K562 (cell line): ENCODE results near the gene TMA16. TPM values are rescaled to one million over a fixed set of nuclear protein-coding genes. Genes with fewer than 3 reads are reported as not detected.

ENCODE experiments used
- ATAC-seq: fragments of 200-7000 bp; cut with Tn5 transposase; 3 replicates; pipeline ENCODE4 v1.9.1; 2020; ENCODE audit warnings: moderate library complexity
- BruUV-seq: library from RNA; stranded (reverse); fragments of 400-500 nt; replicated peaks from 2 replicates; lab custom pipeline; 2021; lab: Mats Ljungman, UMichigan
- CTCF ChIA-PET: fragments of 300-600 bp; formaldehyde crosslinking; extraction: SDS; loops from one replicate; lab custom pipeline; 2021; ENCODE audit warnings: low intra/inter-chr PET ratio; lab: Yijun Ruan, JAX
- POLR2A ChIA-PET: fragments of 300-600, 350-650 bp; sonication (Branson Sonifier 250); formaldehyde crosslinking; extraction: SDS; loops from one replicate; lab custom pipeline; 2021; ENCODE audit warnings: antibody characterized with exemption, inconsistent platforms; lab: Yijun Ruan, JAX
- DNase-seq, 4 experiments: peaks; one replicate each; pipeline versions ENCODE4 v3.0.0 to v3.0.0-alpha.2; 2011 to 2018; ENCODE audit warnings: low spot score in 3 of 4, mixed read lengths in 3 of 4; ENCODE audit errors: extremely low read depth in 1 of 4
- FAIRE-seq: peaks from 2 replicates; lab custom pipeline; 2011; peaks lifted over from hg19 to GRCh38; lab: Jason Lieb, UNC
- H2AFZ ChIP-seq: 2 replicates; pipeline ENCODE4 v1.6.0; 2011; ENCODE audit warnings: low read depth, low read length, control low read depth, inconsistent platforms
- H3K27ac ChIP-seq: fragments of 200-600 bp; 3 replicates; pipeline ENCODE4 v1.8.0; 2011; ENCODE audit warnings: low read depth, mild to moderate bottlenecking, control low read depth, inconsistent platforms, low read length, moderate library complexity, mixed read lengths; ENCODE audit errors: extremely low read depth
- H3K27me3 ChIP-seq, 2 experiments: fragments of 300-600 bp in 1 of 2; 2 replicates in 1 of 2; 3 replicates in 1 of 2; pipeline versions ENCODE4 v1.6.0 to v1.8.0; 2011; ENCODE audit warnings: inconsistent platforms in 2 of 2, low read length in 2 of 2, mild to moderate bottlenecking in 1 of 2, mixed read lengths in 1 of 2, moderate library complexity in 1 of 2; ENCODE audit not compliant: control insufficient read depth in 2 of 2, insufficient read depth in 2 of 2
- H3K36me3 ChIP-seq: fragments of 300-600 bp; 3 replicates; pipeline ENCODE4 v1.8.0; 2011; ENCODE audit warnings: mild to moderate bottlenecking, low read length, inconsistent platforms; ENCODE audit not compliant: control insufficient read depth, insufficient read depth
- H3K4me1 ChIP-seq, 2 experiments: fragments of 200-600 bp in 1 of 2; replicated peaks in 1 of 2; 2 replicates in 1 of 2; 3 replicates in 1 of 2; pipeline versions ENCODE4 v1.5.1 to v1.8.0; 2011; ENCODE audit warnings: inconsistent platforms in 2 of 2, low read length in 2 of 2, mild to moderate bottlenecking in 1 of 2, mixed read lengths in 1 of 2, moderate library complexity in 1 of 2; ENCODE audit not compliant: control insufficient read depth in 2 of 2, insufficient read depth in 2 of 2
- H3K4me2 ChIP-seq: 2 replicates; pipeline ENCODE4 v1.6.1; 2011; ENCODE audit warnings: low read length, control low read depth, inconsistent platforms, mixed read lengths; ENCODE audit not compliant: insufficient read depth
- H3K4me3 ChIP-seq: fragments of 200-600 bp; sonication (generic), shearing (Covaris generic); 2 replicates; pipeline ENCODE4 v1.5.1; 2016; ENCODE audit warnings: control low read depth, inconsistent platforms
- H3K79me2 ChIP-seq: fragments of 200-600 bp; 3 replicates; pipeline ENCODE4 v1.8.0; 2011; ENCODE audit warnings: low read length, inconsistent platforms; ENCODE audit not compliant: control insufficient read depth, insufficient read depth
- H3K9ac ChIP-seq, 2 experiments: 2 replicates each; pipeline versions ENCODE4 v1.6.0 to v1.6.1; 2011; ENCODE audit warnings: low read depth in 2 of 2, low read length in 2 of 2, control low read depth in 1 of 2, inconsistent platforms in 1 of 2, mild to moderate bottlenecking in 1 of 2, mixed read lengths in 1 of 2; ENCODE audit not compliant: insufficient read depth in 1 of 2
- H3K9me1 ChIP-seq: one replicate; pipeline ENCODE4 v1.6.0; 2011; ENCODE audit warnings: inconsistent platforms, mild to moderate bottlenecking, low read length, moderate library complexity; ENCODE audit not compliant: control insufficient read depth, insufficient read depth
- H3K9me3 ChIP-seq: replicated peaks from 2 replicates; pipeline ENCODE4 v1.5.1; 2011; ENCODE audit warnings: low read depth, low read length, inconsistent platforms; ENCODE audit not compliant: control insufficient read depth, insufficient read depth
- H4K20me1 ChIP-seq: replicated peaks from 2 replicates; pipeline ENCODE4 v1.6.1; 2011; ENCODE audit warnings: low read length, inconsistent platforms, mixed read lengths; ENCODE audit not compliant: control insufficient read depth, insufficient read depth
- ARID3A ChIP-seq: IDR thresholded peaks from 2 replicates; pipeline ENCODE4 v1.6.1; 2012; ENCODE audit warnings: low read depth, low read length, improper control_type of control experiment, borderline replicate concordance
- RAD21 ChIP-seq, 2 experiments: fragments of 250-450 bp in 1 of 2; fragments of 450-650 bp in 1 of 2; sonication (Bioruptor Pico) in 1 of 2; formaldehyde crosslinking in 1 of 2; IDR thresholded peaks in 1 of 2; conservative IDR thresholded peaks in 1 of 2; 2 replicates each; pipeline versions ENCODE4 v1.4.0 to v1.8.0; 2020 to 2022; ENCODE audit warnings: mild to moderate bottlenecking in 2 of 2, moderate library complexity in 1 of 2
- SIN3B ChIP-seq: fragments of 450-650 bp; IDR thresholded peaks from 2 replicates; pipeline ENCODE4 v1.6.1; 2017; ENCODE audit warnings: low read depth, mild to moderate bottlenecking, moderate library complexity
- STAG1 ChIP-seq: sonication (generic); formaldehyde crosslinking; IDR thresholded peaks from 2 replicates; pipeline ENCODE4 v1.5.0; 2020; ENCODE audit warnings: missing genetic modification reagents, borderline replicate concordance
- TSC22D4 ChIP-seq: fragments of 450-650 bp; IDR thresholded peaks from 2 replicates; pipeline ENCODE4 v1.6.1; 2016; ENCODE audit warnings: missing genetic modification characterization, missing biosample characterization, control low read depth
- ZNF3 ChIP-seq: fragments of 250-450 bp; sonication (Bioruptor Pico); IDR thresholded peaks from 2 replicates; pipeline ENCODE4 v1.5.0; 2021; ENCODE audit warnings: mild to moderate bottlenecking, moderate library complexity
- ZNF316 ChIP-seq: fragments of 450-650 bp; IDR thresholded peaks from 2 replicates; pipeline ENCODE4 v1.6.1; 2016
- WGBS: fragments of 100-300 bp; shearing (Covaris generic); methylation state at CpG from one replicate; pipeline ENCODE4 v1.1.6; 2016; ENCODE audit warnings: low coverage, mixed read lengths; ENCODE audit not compliant: insufficient coverage; ENCODE audit errors: missing lambda C conversion rate; 5-methylcytosine and 5-hydroxymethylcytosine counted together
- in situ Hi-C: fragments of 300-500 bp; cut with MboI; formaldehyde crosslinking; loops from 4 replicates; pipeline ENCODE4 v1.15.0; 2018; ENCODE audit warnings: inconsistent platforms, mixed read lengths
- intact Hi-C: fragments of 100-400 bp; cut with micrococcal nuclease; formaldehyde crosslinking; loops from 2 replicates; pipeline ENCODE4 v1.14.2; 2022
- polyA plus RNA-seq, 8 experiments: library from polyadenylated mRNA; depleted of rRNA in 4 of 8; stranded (reverse) in 5 of 8; unstranded in 3 of 8; fragments of >200 nt; fragmentation: Nextera tagmentation in 2 of 8; fragmentation: Illumina TruSeq in 1 of 8; extraction: Ambion mirVana in 2 of 8; extraction: Trizol in 1 of 8; gene quantifications; 2 replicates each; pipeline versions ENCODE4 v1.2.1 to v1.2.3, GENCODE V29; 2011 to 2014; ENCODE audit warnings: inconsistent platforms in 1 of 8, missing spikeins in 1 of 8
- total RNA-seq, 7 experiments: library from RNA; depleted of rRNA in 6 of 7; stranded (reverse); fragments of >200 nt in 6 of 7; fragmentation: Illumina TruSeq in 2 of 7; extraction: Trizol in 2 of 7; gene quantifications; 2 replicates each; pipeline versions ENCODE4 v1.2.1 to v1.2.3, GENCODE V29; 2011 to 2021; ENCODE audit warnings: low replicate concordance in 1 of 7
- TF ChIP-seq, protein P1 (sequence below), 2 experiments: fragments of 450-650 bp; formaldehyde crosslinking in 1 of 2; IDR thresholded peaks; 2 replicates each; pipeline versions ENCODE4 v1.4.0 to v1.6.1; 2014 to 2020; ENCODE audit warnings: mild to moderate bottlenecking in 2 of 2, borderline replicate concordance in 1 of 2, low read depth in 1 of 2
- TF ChIP-seq, protein P2 (sequence below), 3 experiments: IDR thresholded peaks in 2 of 3; conservative IDR thresholded peaks in 1 of 3; 2 replicates each; pipeline ENCODE4 v1.5.1; 2011 to 2012; ENCODE audit warnings: low read length in 3 of 3, mild to moderate bottlenecking in 3 of 3, control low read depth in 2 of 3, improper control_type of control experiment in 1 of 3, inconsistent platforms in 1 of 3, low read depth in 1 of 3, mixed read lengths in 1 of 3, moderate library complexity in 1 of 3; ENCODE audit not compliant: insufficient read depth in 2 of 3

Gene TMA16
- total and polyA plus RNA-seq, 9 of the 15 experiments (the other 6 are each of a cell fraction or from before 2014, with no cell fraction given) = 27.7 to 74.8 (median 66.6) TPM

DNA sequence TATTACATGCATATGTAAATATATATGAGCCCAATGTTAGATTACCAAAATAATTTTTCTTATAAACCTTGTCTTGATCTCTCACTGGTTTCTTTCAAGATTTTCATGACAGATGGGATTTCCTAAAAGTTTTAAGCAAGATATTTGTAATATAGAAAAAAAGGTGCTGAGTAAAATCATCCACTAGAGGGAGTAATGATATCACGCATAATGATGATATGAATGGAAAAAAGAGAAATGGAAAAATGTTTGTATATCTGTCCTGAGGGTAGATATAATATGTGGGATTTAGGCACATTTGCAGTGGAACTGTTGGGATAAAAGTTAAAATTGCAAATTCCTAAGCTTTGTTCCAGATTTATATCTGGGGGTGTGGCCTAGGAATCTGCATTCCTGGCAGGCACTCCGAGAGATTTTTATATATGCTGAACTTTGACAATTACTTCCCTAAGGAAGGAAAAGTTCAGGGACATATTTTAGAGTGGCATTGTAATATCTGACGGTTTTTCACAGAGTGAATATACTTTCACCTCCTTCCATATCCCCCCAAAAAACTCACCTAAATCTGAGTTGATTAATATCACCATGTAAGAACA, 60.5 kb downstream of the TMA16 start:
- TF ChIP-seq STAG1 (CRISPR knock-in tag) (no peak), SIN3B (no peak), TSC22D4 (tag) (no peak), ARID3A (0 out of 2 replicates have a peak, but pooled peaks have one; percentile 44), ZNF3 (CRISPR knock-in tag) (no peak), ZNF316 (0 out of 2 replicates have a peak, but pooled peaks have one; percentile 1), RAD21 (CRISPR knock-in tag; conservative IDR thresholded peaks at IDR 0.05 in 1 of 2, IDR thresholded peaks at IDR 0.05 in 1 of 2) (peak; percentile 49 to 59)
- TF ChIP-seq, protein P1, sequence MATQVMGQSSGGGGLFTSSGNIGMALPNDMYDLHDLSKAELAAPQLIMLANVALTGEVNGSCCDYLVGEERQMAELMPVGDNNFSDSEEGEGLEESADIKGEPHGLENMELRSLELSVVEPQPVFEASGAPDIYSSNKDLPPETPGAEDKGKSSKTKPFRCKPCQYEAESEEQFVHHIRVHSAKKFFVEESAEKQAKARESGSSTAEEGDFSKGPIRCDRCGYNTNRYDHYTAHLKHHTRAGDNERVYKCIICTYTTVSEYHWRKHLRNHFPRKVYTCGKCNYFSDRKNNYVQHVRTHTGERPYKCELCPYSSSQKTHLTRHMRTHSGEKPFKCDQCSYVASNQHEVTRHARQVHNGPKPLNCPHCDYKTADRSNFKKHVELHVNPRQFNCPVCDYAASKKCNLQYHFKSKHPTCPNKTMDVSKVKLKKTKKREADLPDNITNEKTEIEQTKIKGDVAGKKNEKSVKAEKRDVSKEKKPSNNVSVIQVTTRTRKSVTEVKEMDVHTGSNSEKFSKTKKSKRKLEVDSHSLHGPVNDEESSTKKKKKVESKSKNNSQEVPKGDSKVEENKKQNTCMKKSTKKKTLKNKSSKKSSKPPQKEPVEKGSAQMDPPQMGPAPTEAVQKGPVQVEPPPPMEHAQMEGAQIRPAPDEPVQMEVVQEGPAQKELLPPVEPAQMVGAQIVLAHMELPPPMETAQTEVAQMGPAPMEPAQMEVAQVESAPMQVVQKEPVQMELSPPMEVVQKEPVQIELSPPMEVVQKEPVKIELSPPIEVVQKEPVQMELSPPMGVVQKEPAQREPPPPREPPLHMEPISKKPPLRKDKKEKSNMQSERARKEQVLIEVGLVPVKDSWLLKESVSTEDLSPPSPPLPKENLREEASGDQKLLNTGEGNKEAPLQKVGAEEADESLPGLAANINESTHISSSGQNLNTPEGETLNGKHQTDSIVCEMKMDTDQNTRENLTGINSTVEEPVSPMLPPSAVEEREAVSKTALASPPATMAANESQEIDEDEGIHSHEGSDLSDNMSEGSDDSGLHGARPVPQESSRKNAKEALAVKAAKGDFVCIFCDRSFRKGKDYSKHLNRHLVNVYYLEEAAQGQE (IDR thresholded peaks at IDR 0.05; ENCODE audit: borderline replicate concordance) = peak; percentile 52; the same call in 1 of the 2 replicates
- TF ChIP-seq, protein P1 (CRISPR knock-in tag; IDR thresholded peaks at IDR 0.05; ENCODE audit: low read depth) = no peak
- TF ChIP-seq, protein P2, sequence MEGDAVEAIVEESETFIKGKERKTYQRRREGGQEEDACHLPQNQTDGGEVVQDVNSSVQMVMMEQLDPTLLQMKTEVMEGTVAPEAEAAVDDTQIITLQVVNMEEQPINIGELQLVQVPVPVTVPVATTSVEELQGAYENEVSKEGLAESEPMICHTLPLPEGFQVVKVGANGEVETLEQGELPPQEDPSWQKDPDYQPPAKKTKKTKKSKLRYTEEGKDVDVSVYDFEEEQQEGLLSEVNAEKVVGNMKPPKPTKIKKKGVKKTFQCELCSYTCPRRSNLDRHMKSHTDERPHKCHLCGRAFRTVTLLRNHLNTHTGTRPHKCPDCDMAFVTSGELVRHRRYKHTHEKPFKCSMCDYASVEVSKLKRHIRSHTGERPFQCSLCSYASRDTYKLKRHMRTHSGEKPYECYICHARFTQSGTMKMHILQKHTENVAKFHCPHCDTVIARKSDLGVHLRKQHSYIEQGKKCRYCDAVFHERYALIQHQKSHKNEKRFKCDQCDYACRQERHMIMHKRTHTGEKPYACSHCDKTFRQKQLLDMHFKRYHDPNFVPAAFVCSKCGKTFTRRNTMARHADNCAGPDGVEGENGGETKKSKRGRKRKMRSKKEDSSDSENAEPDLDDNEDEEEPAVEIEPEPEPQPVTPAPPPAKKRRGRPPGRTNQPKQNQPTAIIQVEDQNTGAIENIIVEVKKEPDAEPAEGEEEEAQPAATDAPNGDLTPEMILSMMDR (IDR thresholded peaks at IDR 0.05 in 2 of 3, conservative IDR thresholded peaks at IDR 0.05 in 1 of 3; ENCODE audit: insufficient read depth in 2 of 3, low read depth in 1 of 3, low read length in 3 of 3) = peak; percentile 38 to 70 (median 38); a peak in 4 of 6 replicates
- Histone ChIP-seq H4K20me1 (no peaks in the 10 kb centered on the region), H3K27me3 (no peaks in the 10 kb centered on the region), H3K9me3 (no peaks in the 10 kb centered on the region), H3K79me2 (no peaks in the 10 kb centered on the region), H3K4me3 (no peak overlapping the region), H3K9me1 (no peaks in the 10 kb centered on the region), H3K36me3 (no peaks in the 10 kb centered on the region), H2AFZ (no peak overlapping the region), H3K4me1 (no peaks in the 10 kb centered on the region), H3K9ac (no peak overlapping the region), H3K4me2 (no peak overlapping the region), H3K27ac (no peak overlapping the region)
- intact Hi-C loops (loop anchor here (1.0 to 10.0 kb wide), 5 partner anchors 126 to 1442 kb away; no protein-coding TSS in a partner anchor), in situ Hi-C loops (loop anchor here (25.0 kb wide), 1 partner anchor 1182 kb away; no protein-coding TSS in a partner anchor)
- DNase-seq (peak in 1 of 4 experiments; percentile 19), ATAC-seq (peak; percentile 50; the same call in 1 of the 3 replicates), FAIRE-seq (no peak)
- POLR2A ChIA-PET = no interaction called here
- 5% methylated on average over 3 of the region's 3 CpGs for WGBS
- CTCF ChIA-PET = no interaction called here
- BruUV-seq = no TSS peak
